Gastroesophageal sphincter (tissue), 3 donors: ENCODE results near the gene E2F7.

Experiments
- CTCF ChIP-seq, 4 experiments: fragments of 200-600 bp in 2 of 4; fragments of 450-650 bp in 2 of 4; sonication (generic) in 1 of 4; IDR thresholded peaks; one replicate each; pipeline ENCODE4 v1.5.1; 2017 to 2019; ENCODE audit warnings: antibody characterized with exemption in 4 of 4, mild to moderate bottlenecking in 2 of 4, moderate library complexity in 2 of 4
- POLR2A ChIP-seq, 2 donors: fragments of 450-650 bp; IDR thresholded peaks; one replicate each; pipeline ENCODE4 v1.6.1; 2017; ENCODE audit warnings: antibody characterized with exemption in 2 of 2, mild to moderate bottlenecking in 2 of 2, moderate library complexity in 1 of 2

GRCh38 chr12:77062396-77062795, 3.0 kb downstream of the E2F7 start:
- TF ChIP-seq POLR2A (IDR thresholded peaks at IDR 0.05) (no peak), CTCF (IDR thresholded peaks at IDR 0.05) (no peak)
